HepG2 (cell line): Measurements from ENCODE around the gene OR2F2. TPM values are rescaled to one million over a fixed set of nuclear protein-coding genes. Genes with fewer than 3 reads are reported as not detected.

Experiments
- ARHGAP35 ChIP-seq: sonication (generic); formaldehyde crosslinking; IDR thresholded peaks from 2 replicates; pipeline ENCODE4 v1.9.0; 2022; ENCODE audit warnings: mild to moderate bottlenecking, inconsistent platforms, moderate library complexity, missing genetic modification reagents, borderline replicate concordance
- MAX ChIP-seq: IDR thresholded peaks from 2 replicates; pipeline ENCODE4 v1.6.1; 2012; ENCODE audit warnings: inconsistent platforms
- MIXL1 ChIP-seq: IDR thresholded peaks from 2 replicates; pipeline ENCODE4 v1.6.1; 2016
- MTA3 ChIP-seq: sonication (generic); formaldehyde crosslinking; IDR thresholded peaks from 2 replicates; pipeline ENCODE4 v1.4.0; 2020; ENCODE audit warnings: missing genetic modification reagents
- PPARG ChIP-seq: conservative IDR thresholded peaks from 2 replicates; pipeline ENCODE4 v1.6.1; 2016; ENCODE audit warnings: missing biosample characterization, missing genetic modification reagents
- PRDM15 ChIP-seq: sonication (generic); formaldehyde crosslinking; IDR thresholded peaks from 2 replicates; pipeline ENCODE4 v1.4.0; 2020; ENCODE audit warnings: missing genetic modification reagents
- RXRB ChIP-seq: IDR thresholded peaks from 2 replicates; pipeline ENCODE4 v1.6.1; 2016; ENCODE audit warnings: borderline replicate concordance, missing genetic modification reagents, missing compliant biosample characterization
- SNAPC4 ChIP-seq: sonication (generic); formaldehyde crosslinking; IDR thresholded peaks from 2 replicates; pipeline ENCODE4 v1.4.0; 2020; ENCODE audit warnings: mild to moderate bottlenecking, missing genetic modification reagents
- ZBTB37 ChIP-seq: sonication (generic); formaldehyde crosslinking; IDR thresholded peaks from 2 replicates; pipeline ENCODE4 v1.4.0; 2020; ENCODE audit warnings: mild to moderate bottlenecking, missing genetic modification reagents
- ZFP91 ChIP-seq: sonication (generic); formaldehyde crosslinking; IDR thresholded peaks from 2 replicates; pipeline ENCODE4 v1.9.0; 2022; ENCODE audit warnings: missing genetic modification reagents, mild to moderate bottlenecking, borderline replicate concordance
- ZNF484 ChIP-seq: sonication (generic); formaldehyde crosslinking; IDR thresholded peaks from 2 replicates; pipeline ENCODE4 v1.5.1; 2020; ENCODE audit warnings: mild to moderate bottlenecking, low read depth, missing genetic modification reagents, borderline replicate concordance
- ZSCAN20 ChIP-seq: sonication (generic); formaldehyde crosslinking; IDR thresholded peaks from 2 replicates; pipeline ENCODE4 v1.4.0; 2020; ENCODE audit warnings: missing genetic modification reagents, mild to moderate bottlenecking, borderline replicate concordance
- polyA plus RNA-seq, 8 experiments: library from polyadenylated mRNA; depleted of rRNA in 3 of 8; stranded (reverse) in 7 of 8; unstranded in 1 of 8; fragments of >200 nt; fragmentation: Illumina TruSeq in 4 of 8; extraction: Trizol in 4 of 8; gene quantifications; 2 replicates each; pipeline versions ENCODE4 v1.2.1 to v1.2.3, GENCODE V29; 2011 to 2016; ENCODE audit warnings: low read depth in 4 of 8, missing spikeins in 1 of 8, mixed read lengths in 1 of 8; ENCODE audit not compliant: insufficient read depth in 1 of 8
- total RNA-seq, 5 experiments: library from RNA; depleted of rRNA; stranded (reverse); fragments of >200 nt; fragmentation: Illumina TruSeq; extraction: Trizol; gene quantifications; 2 replicates each; pipeline ENCODE4 v1.2.3, GENCODE V29; 2016; ENCODE audit warnings: low read depth in 1 of 5

The OR2F2 gene
- total and polyA plus RNA-seq, 2 of the 13 experiments (the other 11 are each of a cell fraction or from before 2014, with no cell fraction given), result 0.13 TPM; not detected in 1

- peak; percentile 89; the same call in 1 of the 2 replicates for TF ChIP-seq ZFP91 (CRISPR knock-in tag)
- 0 out of 2 replicates have a peak, but pooled peaks have one; percentile 59 for TF ChIP-seq ARHGAP35 (CRISPR knock-in tag)
- TF ChIP-seq RXRB (CRISPR knock-in tag), result peak; percentile 70; the same call in 1 of the 2 replicates
- TF ChIP-seq MAX, result peak; percentile 71
- peak; percentile 42; the same call in 1 of the 2 replicates for TF ChIP-seq SNAPC4 (CRISPR knock-in tag)
- no peak for TF ChIP-seq MTA3 (CRISPR knock-in tag)
- no peak for TF ChIP-seq ZNF484 (CRISPR knock-in tag)
- TF ChIP-seq PRDM15 (CRISPR knock-in tag), result peak; percentile 55; the same call in 1 of the 2 replicates
- no peak; the same call in 1 of the 2 replicates for TF ChIP-seq MIXL1 (CRISPR knock-in tag)
- no peak for TF ChIP-seq ZBTB37 (CRISPR knock-in tag)
- no peak for TF ChIP-seq ZSCAN20 (CRISPR knock-in tag)
- TF ChIP-seq PPARG, result peak; percentile 67
Measured at GRCh38 chr7:143901668-143902331, 33.2 kb upstream of the OR2F2 start, which contains the start of gene TCAF1 (continued).
